HepG2 (cell line): ENCODE measurements around the gene DNAAF8. TPM values are rescaled to one million over a fixed set of nuclear protein-coding genes. Genes with fewer than 3 reads are reported as not detected.

Source experiments
- CENPT ChIP-seq: sonication (generic); formaldehyde crosslinking; IDR thresholded peaks from 2 replicates; pipeline ENCODE4 v1.8.0; 2022; ENCODE audit warnings: low read depth, mild to moderate bottlenecking, moderate library complexity, missing genetic modification reagents
- EEA1 ChIP-seq: sonication (generic); formaldehyde crosslinking; IDR thresholded peaks from 2 replicates; pipeline ENCODE4 v1.5.1; 2020; ENCODE audit warnings: mild to moderate bottlenecking, missing genetic modification reagents, borderline replicate concordance
- FOXA3 ChIP-seq: IDR thresholded peaks from 2 replicates; pipeline ENCODE4 v1.6.1; 2016; ENCODE audit warnings: missing genetic modification reagents, missing compliant biosample characterization
- HDAC2 ChIP-seq: sonication (generic); formaldehyde crosslinking; IDR thresholded peaks from 2 replicates; pipeline ENCODE4 v1.4.0; 2020; ENCODE audit warnings: missing genetic modification reagents
- HHEX ChIP-seq: IDR thresholded peaks from 2 replicates; pipeline ENCODE4 v1.6.1; 2016; ENCODE audit warnings: control low read depth
- JUN ChIP-seq: sonication (generic); formaldehyde crosslinking; IDR thresholded peaks from 2 replicates; pipeline ENCODE4 v1.4.0; 2020; ENCODE audit warnings: mild to moderate bottlenecking, missing genetic modification reagents
- KDM5B ChIP-seq: sonication (generic); formaldehyde crosslinking; IDR thresholded peaks from 2 replicates; pipeline ENCODE4 v1.4.0; 2020; ENCODE audit warnings: missing genetic modification reagents, mild to moderate bottlenecking, borderline replicate concordance
- MBNL3 ChIP-seq: fragments of 250-450 bp; sonication (Bioruptor Pico); conservative IDR thresholded peaks from 2 replicates; pipeline ENCODE4 v1.8.0; 2022; ENCODE audit warnings: mild to moderate bottlenecking, inconsistent platforms
- MED1 ChIP-seq: sonication (generic); formaldehyde crosslinking; IDR thresholded peaks from 2 replicates; pipeline ENCODE4 v1.4.0; 2020; ENCODE audit warnings: missing genetic modification reagents
- NR1H2 ChIP-seq: sonication (generic); formaldehyde crosslinking; IDR thresholded peaks from 2 replicates; pipeline ENCODE4 v1.8.1; 2022; ENCODE audit warnings: low read depth, missing genetic modification reagents, borderline replicate concordance
- PHB2 ChIP-seq: fragments of 450-650 bp; IDR thresholded peaks from 2 replicates; pipeline ENCODE4 v1.6.1; 2018; ENCODE audit not compliant: partially characterized antibody
- RFX5 ChIP-seq: IDR thresholded peaks from 2 replicates; pipeline ENCODE4 v1.6.1; 2011; ENCODE audit warnings: low read depth, low read length, improper control_type of control experiment
- ZC3H13 ChIP-seq: sonication (generic); formaldehyde crosslinking; IDR thresholded peaks from 2 replicates; pipeline ENCODE4 v1.8.1; 2023; ENCODE audit warnings: mild to moderate bottlenecking, missing genetic modification reagents, moderate library complexity
- ZNF253 ChIP-seq: sonication (generic); formaldehyde crosslinking; IDR thresholded peaks from 2 replicates; pipeline ENCODE4 v1.8.0; 2022; ENCODE audit warnings: mild to moderate bottlenecking, missing genetic modification reagents, borderline replicate concordance
- ZNF282 ChIP-seq: fragments of 450-650 bp; IDR thresholded peaks from 2 replicates; pipeline ENCODE4 v1.6.1; 2018; ENCODE audit not compliant: partially characterized antibody
- ZNF3 ChIP-seq: IDR thresholded peaks from 2 replicates; pipeline ENCODE4 v1.7.0; 2017; ENCODE audit warnings: inconsistent platforms
- ZNF446 ChIP-seq: sonication (generic); formaldehyde crosslinking; IDR thresholded peaks from 2 replicates; pipeline ENCODE4 v1.5.0; 2020; ENCODE audit warnings: mild to moderate bottlenecking, missing genetic modification reagents
- ZNF570 ChIP-seq: sonication (generic); formaldehyde crosslinking; IDR thresholded peaks from 2 replicates; pipeline ENCODE4 v1.4.0; 2020; ENCODE audit warnings: mild to moderate bottlenecking, missing genetic modification reagents, borderline replicate concordance
- ZNF749 ChIP-seq: sonication (generic); formaldehyde crosslinking; IDR thresholded peaks from 2 replicates; pipeline ENCODE4 v1.8.0; 2022; ENCODE audit warnings: mild to moderate bottlenecking, missing genetic modification reagents, moderate library complexity, borderline replicate concordance
- polyA plus RNA-seq, 8 experiments: library from polyadenylated mRNA; depleted of rRNA in 3 of 8; stranded (reverse) in 7 of 8; unstranded in 1 of 8; fragments of >200 nt; fragmentation: Illumina TruSeq in 4 of 8; extraction: Trizol in 4 of 8; gene quantifications; 2 replicates each; pipeline versions ENCODE4 v1.2.1 to v1.2.3, GENCODE V29; 2011 to 2016; ENCODE audit warnings: low read depth in 4 of 8, missing spikeins in 1 of 8, mixed read lengths in 1 of 8; ENCODE audit not compliant: insufficient read depth in 1 of 8
- total RNA-seq, 5 experiments: library from RNA; depleted of rRNA; stranded (reverse); fragments of >200 nt; fragmentation: Illumina TruSeq; extraction: Trizol; gene quantifications; 2 replicates each; pipeline ENCODE4 v1.2.3, GENCODE V29; 2016; ENCODE audit warnings: low read depth in 1 of 5
- TF ChIP-seq, protein P1 (sequence below): sonication (generic); formaldehyde crosslinking; IDR thresholded peaks from 2 replicates; pipeline ENCODE4 v1.5.1; 2020; ENCODE audit warnings: mild to moderate bottlenecking, moderate library complexity, missing genetic modification reagents
- TF ChIP-seq, protein P2 (sequence below): sonication (generic); formaldehyde crosslinking; IDR thresholded peaks from 2 replicates; pipeline ENCODE4 v1.4.0; 2020; ENCODE audit warnings: missing genetic modification reagents, borderline replicate concordance
- TF ChIP-seq, protein P3 (sequence below): sonication (generic); formaldehyde crosslinking; IDR thresholded peaks from 2 replicates; pipeline ENCODE4 v1.9.0; 2021; ENCODE audit warnings: missing genetic modification reagents, borderline replicate concordance
- TF ChIP-seq, protein P4 (sequence below): sonication (generic); formaldehyde crosslinking; IDR thresholded peaks from 2 replicates; pipeline ENCODE4 v1.4.0; 2020; ENCODE audit warnings: mild to moderate bottlenecking, missing genetic modification reagents

DNAAF8 gene
- total and polyA plus RNA-seq, 2 of the 13 experiments (the other 11 are each of a cell fraction or from before 2014, with no cell fraction given): 0.44 TPM; not detected in 1

DNA sequence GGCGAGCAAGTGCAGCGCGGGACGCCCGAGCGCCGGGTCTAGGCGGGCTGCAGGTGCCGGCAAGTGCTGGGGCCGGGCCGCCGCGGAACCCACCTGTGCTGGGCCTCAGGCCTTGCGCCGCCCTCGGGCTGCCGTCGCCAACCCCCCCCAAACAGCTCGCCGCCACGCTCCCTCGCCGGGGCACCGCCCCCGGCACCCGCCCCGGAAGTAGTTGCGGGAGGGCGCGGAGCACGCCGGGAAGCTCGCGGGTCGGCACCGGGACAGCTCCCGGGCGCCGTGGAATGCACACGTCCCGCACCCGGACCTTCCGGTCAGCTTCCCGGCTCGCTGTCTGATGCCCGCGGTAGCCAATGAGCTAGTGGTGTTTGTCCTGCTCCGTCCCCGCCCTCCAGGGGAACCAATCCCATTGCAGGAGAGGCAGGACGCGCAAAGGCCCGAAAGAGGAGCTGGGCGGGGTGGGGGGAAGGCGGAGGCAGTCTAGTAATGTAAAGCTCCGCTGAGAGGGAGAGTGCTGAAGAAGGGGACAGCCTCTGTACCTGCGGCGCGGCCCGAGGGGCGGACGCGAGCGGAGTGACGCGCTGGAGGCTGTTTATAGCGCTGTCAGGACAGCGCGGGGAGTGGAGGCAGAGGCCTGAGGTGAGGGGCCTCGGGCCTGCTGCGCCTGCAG is at the start of gene DNAAF8, which contains the start of gene ANKS3 (continued):
- TF ChIP-seq, protein P1, sequence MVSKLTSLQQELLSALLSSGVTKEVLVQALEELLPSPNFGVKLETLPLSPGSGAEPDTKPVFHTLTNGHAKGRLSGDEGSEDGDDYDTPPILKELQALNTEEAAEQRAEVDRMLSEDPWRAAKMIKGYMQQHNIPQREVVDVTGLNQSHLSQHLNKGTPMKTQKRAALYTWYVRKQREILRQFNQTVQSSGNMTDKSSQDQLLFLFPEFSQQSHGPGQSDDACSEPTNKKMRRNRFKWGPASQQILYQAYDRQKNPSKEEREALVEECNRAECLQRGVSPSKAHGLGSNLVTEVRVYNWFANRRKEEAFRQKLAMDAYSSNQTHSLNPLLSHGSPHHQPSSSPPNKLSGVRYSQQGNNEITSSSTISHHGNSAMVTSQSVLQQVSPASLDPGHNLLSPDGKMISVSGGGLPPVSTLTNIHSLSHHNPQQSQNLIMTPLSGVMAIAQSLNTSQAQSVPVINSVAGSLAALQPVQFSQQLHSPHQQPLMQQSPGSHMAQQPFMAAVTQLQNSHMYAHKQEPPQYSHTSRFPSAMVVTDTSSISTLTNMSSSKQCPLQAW (CRISPR knock-in tag): no peak
- TF ChIP-seq ZC3H13 (CRISPR knock-in tag): peak; percentile 83
- no peak for TF ChIP-seq ZNF253 (CRISPR knock-in tag)
- TF ChIP-seq, protein P2, sequence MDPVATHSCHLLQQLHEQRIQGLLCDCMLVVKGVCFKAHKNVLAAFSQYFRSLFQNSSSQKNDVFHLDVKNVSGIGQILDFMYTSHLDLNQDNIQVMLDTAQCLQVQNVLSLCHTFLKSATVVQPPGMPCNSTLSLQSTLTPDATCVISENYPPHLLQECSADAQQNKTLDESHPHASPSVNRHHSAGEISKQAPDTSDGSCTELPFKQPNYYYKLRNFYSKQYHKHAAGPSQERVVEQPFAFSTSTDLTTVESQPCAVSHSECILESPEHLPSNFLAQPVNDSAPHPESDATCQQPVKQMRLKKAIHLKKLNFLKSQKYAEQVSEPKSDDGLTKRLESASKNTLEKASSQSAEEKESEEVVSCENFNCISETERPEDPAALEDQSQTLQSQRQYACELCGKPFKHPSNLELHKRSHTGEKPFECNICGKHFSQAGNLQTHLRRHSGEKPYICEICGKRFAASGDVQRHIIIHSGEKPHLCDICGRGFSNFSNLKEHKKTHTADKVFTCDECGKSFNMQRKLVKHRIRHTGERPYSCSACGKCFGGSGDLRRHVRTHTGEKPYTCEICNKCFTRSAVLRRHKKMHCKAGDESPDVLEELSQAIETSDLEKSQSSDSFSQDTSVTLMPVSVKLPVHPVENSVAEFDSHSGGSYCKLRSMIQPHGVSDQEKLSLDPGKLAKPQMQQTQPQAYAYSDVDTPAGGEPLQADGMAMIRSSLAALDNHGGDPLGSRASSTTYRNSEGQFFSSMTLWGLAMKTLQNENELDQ (CRISPR knock-in tag): no peak
- no peak for TF ChIP-seq PHB2
- no peak for TF ChIP-seq EEA1
- peak; percentile 30; the same call in 1 of the 2 replicates for TF ChIP-seq RFX5
- TF ChIP-seq ZNF749 (CRISPR knock-in tag): 0 out of 2 replicates have a peak, but pooled peaks have one; percentile 25
- TF ChIP-seq ZNF446 (CRISPR knock-in tag): 0 out of 2 replicates have a peak, but pooled peaks have one; percentile 66
- TF ChIP-seq, protein P3, sequence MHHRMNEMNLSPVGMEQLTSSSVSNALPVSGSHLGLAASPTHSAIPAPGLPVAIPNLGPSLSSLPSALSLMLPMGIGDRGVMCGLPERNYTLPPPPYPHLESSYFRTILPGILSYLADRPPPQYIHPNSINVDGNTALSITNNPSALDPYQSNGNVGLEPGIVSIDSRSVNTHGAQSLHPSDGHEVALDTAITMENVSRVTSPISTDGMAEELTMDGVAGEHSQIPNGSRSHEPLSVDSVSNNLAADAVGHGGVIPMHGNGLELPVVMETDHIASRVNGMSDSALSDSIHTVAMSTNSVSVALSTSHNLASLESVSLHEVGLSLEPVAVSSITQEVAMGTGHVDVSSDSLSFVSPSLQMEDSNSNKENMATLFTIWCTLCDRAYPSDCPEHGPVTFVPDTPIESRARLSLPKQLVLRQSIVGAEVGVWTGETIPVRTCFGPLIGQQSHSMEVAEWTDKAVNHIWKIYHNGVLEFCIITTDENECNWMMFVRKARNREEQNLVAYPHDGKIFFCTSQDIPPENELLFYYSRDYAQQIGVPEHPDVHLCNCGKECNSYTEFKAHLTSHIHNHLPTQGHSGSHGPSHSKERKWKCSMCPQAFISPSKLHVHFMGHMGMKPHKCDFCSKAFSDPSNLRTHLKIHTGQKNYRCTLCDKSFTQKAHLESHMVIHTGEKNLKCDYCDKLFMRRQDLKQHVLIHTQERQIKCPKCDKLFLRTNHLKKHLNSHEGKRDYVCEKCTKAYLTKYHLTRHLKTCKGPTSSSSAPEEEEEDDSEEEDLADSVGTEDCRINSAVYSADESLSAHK (CRISPR knock-in tag): no peak
- 0 out of 2 replicates have a peak, but pooled peaks have one; percentile 23 for TF ChIP-seq JUN (CRISPR knock-in tag)
- TF ChIP-seq CENPT (CRISPR knock-in tag): no peak
- peak; percentile 97 for TF ChIP-seq KDM5B (CRISPR knock-in tag)
- TF ChIP-seq MBNL3: no peak
- peak; percentile 62; the same call in 1 of the 2 replicates for TF ChIP-seq HDAC2
- peak; percentile 61; the same call in 1 of the 2 replicates for TF ChIP-seq FOXA3 (CRISPR knock-in tag)
- no peak for TF ChIP-seq ZNF3 (CRISPR knock-in tag)
- no peak for TF ChIP-seq ZNF282
- TF ChIP-seq ZNF570 (CRISPR knock-in tag): no peak
- peak; percentile 75 for TF ChIP-seq MED1 (CRISPR knock-in tag)
- TF ChIP-seq, protein P4, sequence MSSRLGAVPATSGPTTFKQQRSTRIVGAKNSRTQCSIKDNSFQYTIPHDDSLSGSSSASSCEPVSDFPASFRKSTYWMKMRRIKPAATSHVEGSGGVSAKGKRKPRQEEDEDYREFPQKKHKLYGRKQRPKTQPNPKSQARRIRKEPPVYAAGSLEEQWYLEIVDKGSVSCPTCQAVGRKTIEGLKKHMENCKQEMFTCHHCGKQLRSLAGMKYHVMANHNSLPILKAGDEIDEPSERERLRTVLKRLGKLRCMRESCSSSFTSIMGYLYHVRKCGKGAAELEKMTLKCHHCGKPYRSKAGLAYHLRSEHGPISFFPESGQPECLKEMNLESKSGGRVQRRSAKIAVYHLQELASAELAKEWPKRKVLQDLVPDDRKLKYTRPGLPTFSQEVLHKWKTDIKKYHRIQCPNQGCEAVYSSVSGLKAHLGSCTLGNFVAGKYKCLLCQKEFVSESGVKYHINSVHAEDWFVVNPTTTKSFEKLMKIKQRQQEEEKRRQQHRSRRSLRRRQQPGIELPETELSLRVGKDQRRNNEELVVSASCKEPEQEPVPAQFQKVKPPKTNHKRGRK (CRISPR knock-in tag): no peak
- no peak for TF ChIP-seq NR1H2 (CRISPR knock-in tag)
- TF ChIP-seq HHEX (CRISPR knock-in tag): no peak
